Fibroblast of lung (primary cell): ENCODE data around the gene SNN.

Experiments used
- EZH2 ChIP-seq: IDR thresholded peaks from 2 replicates; pipeline ENCODE4 v1.5.1; 2012; ENCODE audit warnings: low read length, control low read depth, mild to moderate bottlenecking; ENCODE audit errors: missing control alignments
- TF ChIP-seq, protein P1 (sequence below), 2 donors: IDR thresholded peaks in 1 of 2; conservative IDR thresholded peaks in 1 of 2; 1 replicate in 1 of 2; 2 replicates in 1 of 2; pipeline ENCODE4 v1.5.1; 2011 to 2012; ENCODE audit warnings: low read length in 2 of 2, control low read depth in 1 of 2, inconsistent platforms in 1 of 2, low read depth in 1 of 2, mild to moderate bottlenecking in 1 of 2

DNA sequence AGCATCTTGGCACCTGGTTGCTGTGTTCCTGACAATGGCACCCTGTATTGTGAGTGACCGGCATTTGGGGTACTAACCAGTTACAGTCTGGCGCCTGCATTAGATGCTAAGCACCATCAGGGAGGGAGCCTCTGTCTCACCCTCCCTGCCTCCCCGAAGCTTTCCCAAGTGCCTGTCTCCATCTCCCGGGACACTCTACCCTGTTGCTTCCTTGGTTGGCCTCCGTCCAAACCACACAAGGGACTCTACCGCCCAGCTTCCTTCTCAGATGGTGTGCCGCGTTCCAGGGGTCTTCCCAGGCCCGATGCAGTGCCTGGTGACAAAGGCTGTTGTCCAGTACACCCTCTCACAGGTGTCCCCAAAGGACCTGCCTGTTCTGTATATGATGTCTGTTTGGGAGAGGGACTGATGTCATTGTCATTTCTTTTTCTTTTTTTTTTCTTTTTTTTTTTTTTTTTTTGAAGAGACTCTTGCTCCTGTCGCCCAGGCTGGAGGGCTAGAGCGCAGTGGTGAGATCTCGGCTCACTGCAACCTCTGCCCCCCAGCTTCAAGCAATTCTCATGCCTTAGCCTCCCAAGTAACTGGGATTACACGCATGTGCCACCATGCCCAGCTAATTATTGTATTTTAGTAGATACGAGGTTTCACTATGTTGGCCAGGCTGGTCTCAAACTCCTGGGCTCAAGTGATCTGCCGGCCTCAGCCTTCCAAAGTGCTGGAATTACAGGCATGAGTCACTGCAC is 6.7 kb downstream of the SNN start:
- TF ChIP-seq, protein P1, sequence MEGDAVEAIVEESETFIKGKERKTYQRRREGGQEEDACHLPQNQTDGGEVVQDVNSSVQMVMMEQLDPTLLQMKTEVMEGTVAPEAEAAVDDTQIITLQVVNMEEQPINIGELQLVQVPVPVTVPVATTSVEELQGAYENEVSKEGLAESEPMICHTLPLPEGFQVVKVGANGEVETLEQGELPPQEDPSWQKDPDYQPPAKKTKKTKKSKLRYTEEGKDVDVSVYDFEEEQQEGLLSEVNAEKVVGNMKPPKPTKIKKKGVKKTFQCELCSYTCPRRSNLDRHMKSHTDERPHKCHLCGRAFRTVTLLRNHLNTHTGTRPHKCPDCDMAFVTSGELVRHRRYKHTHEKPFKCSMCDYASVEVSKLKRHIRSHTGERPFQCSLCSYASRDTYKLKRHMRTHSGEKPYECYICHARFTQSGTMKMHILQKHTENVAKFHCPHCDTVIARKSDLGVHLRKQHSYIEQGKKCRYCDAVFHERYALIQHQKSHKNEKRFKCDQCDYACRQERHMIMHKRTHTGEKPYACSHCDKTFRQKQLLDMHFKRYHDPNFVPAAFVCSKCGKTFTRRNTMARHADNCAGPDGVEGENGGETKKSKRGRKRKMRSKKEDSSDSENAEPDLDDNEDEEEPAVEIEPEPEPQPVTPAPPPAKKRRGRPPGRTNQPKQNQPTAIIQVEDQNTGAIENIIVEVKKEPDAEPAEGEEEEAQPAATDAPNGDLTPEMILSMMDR (conservative IDR thresholded peaks at IDR 0.05 in 1 of 2, IDR thresholded peaks at IDR 0.05 in 1 of 2; ENCODE audit: low read depth in 1 of 2, low read length in 2 of 2) = no peak
- TF ChIP-seq EZH2 = no peak
